ENCODE data around the gene ITPR2. TPM values are rescaled to one million over a fixed set of nuclear protein-coding genes. Genes with fewer than 3 reads are reported as not detected.

ITPR2 gene
- polyA plus RNA-seq, 1 of the 3 experiments (the other 2 are of a cell fraction) = 2.3 TPM

- 77% methylated on average over 2 of the region's 2 CpGs for WGBS (ENCODE audit: low lambda C conversion rate)
- peaks cover 0 to 4% of the 10 kb centered on the region in 2 experiments for H3K36me3 ChIP-seq (replicated peaks in 1 of 2; ENCODE audit: control insufficient read depth in 1 of 2, insufficient read depth in 2 of 2, low read length in 1 of 2)
- POLR2A ChIA-PET = no interaction called here
These were observed 111.2 kb downstream of the ITPR2 start for GRCh38 chr12:26721800-26722199.

GRCh38 chr12:26719852-26720251 lies 113.1 kb downstream of the ITPR2 start:
- Histone ChIP-seq H3K27me3 (ENCODE audit: insufficient read depth) (no peaks in the 10 kb centered on the region), H3K27ac (ENCODE audit: low read depth in 2 of 2, low read length in 1 of 2) (no peak overlapping the region), H3K9ac (no peak overlapping the region), H4K20me1 (ENCODE audit: insufficient read depth) (no peaks in the 10 kb centered on the region), H3K9me2 (no peaks in the 10 kb centered on the region), H3F3A (replicated peaks; ENCODE audit: insufficient read depth) (peaks cover 9% of the 10 kb centered on the region), H2AFZ (ENCODE audit: low read depth) (no peak overlapping the region), H3K79me2 (ENCODE audit: insufficient read depth) (no peaks in the 10 kb centered on the region), H3K4me3 (ENCODE audit: low read depth in 2 of 2, low read length in 1 of 2) (no peak overlapping the region), H3K9me3 (no peaks in the 10 kb centered on the region), H3K4me2 (no peak overlapping the region), H3K4me1 (ENCODE audit: control insufficient read depth in 1 of 2, insufficient read depth in 2 of 2, low read depth in 1 of 2, low read length in 1 of 2) (peaks cover 11 to 12% of the 10 kb centered on the region in 2 experiments), H3K36me3 (replicated peaks in 1 of 2; ENCODE audit: control insufficient read depth in 1 of 2, insufficient read depth in 2 of 2, low read length in 1 of 2) (peaks cover under 1 to 5% of the 10 kb centered on the region in 2 experiments)
- WGBS (ENCODE audit: low lambda C conversion rate) = 93% methylated on average over 1 of the region's 1 CpG
- no peak for DNase-seq
- CTCF ChIA-PET = interaction anchor here (1.0 to 3.5 kb wide), 3 partner anchors 9 to 18 kb away, joined by 3 to 16 read pairs (median 3); no protein-coding TSS in a partner anchor
- POLR2A ChIA-PET = interaction anchor here (1.3 kb wide), 1 partner anchor 113 kb away, joined by 3 read pairs; the partner anchor contains the start of gene ITPR2
- TF ChIP-seq CTCF (IDR thresholded peaks at IDR 0.05) (peak; percentile 32), MAX (IDR thresholded peaks at IDR 0.05; ENCODE audit: low read depth) (no peak), JUND (IDR thresholded peaks at IDR 0.05) (no peak), MXI1 (IDR thresholded peaks at IDR 0.05; ENCODE audit: low read depth, low read length) (no peak)

More at GRCh38 chr12:26721800-26722199, 111.2 kb downstream of the ITPR2 start:
- no peak overlapping the region for H3K4me2 ChIP-seq
- H3K9ac ChIP-seq = no peak overlapping the region
- H3K4me3 ChIP-seq (ENCODE audit: low read depth in 2 of 2, low read length in 1 of 2) = no peak overlapping the region
- TF ChIP-seq SIN3A (IDR thresholded peaks at IDR 0.05; ENCODE audit: borderline replicate concordance, low read depth, low read length) (no peak), NFIC (IDR thresholded peaks at IDR 0.05; ENCODE audit: borderline replicate concordance) (peak; percentile 55), PBX3 (IDR thresholded peaks at IDR 0.05) (peak; percentile 73)
- no peaks in the 10 kb centered on the region for H3K79me2 ChIP-seq (ENCODE audit: insufficient read depth)
- H2AFZ ChIP-seq (ENCODE audit: low read depth) = no peak overlapping the region
- H3K4me1 ChIP-seq (ENCODE audit: control insufficient read depth in 1 of 2, insufficient read depth in 2 of 2, low read depth in 1 of 2, low read length in 1 of 2) = peaks cover 11 to 12% of the 10 kb centered on the region in 2 experiments
- no peaks in the 10 kb centered on the region for H4K20me1 ChIP-seq (ENCODE audit: insufficient read depth)
- H3K27me3 ChIP-seq (ENCODE audit: insufficient read depth) = no peaks in the 10 kb centered on the region
- no peaks in the 10 kb centered on the region for H3K9me3 ChIP-seq
- H3K27ac ChIP-seq (ENCODE audit: low read depth in 2 of 2, low read length in 1 of 2) = no peak overlapping the region
- DNase-seq = no peak
- CTCF ChIA-PET = no interaction called here
- H3F3A ChIP-seq (replicated peaks; ENCODE audit: insufficient read depth) = peaks cover 9% of the 10 kb centered on the region
- H3K9me2 ChIP-seq = no peaks in the 10 kb centered on the region

- no peak overlapping the region for H3K9ac ChIP-seq
- TF ChIP-seq MEF2A (IDR thresholded peaks at IDR 0.05; ENCODE audit: borderline replicate concordance, low read depth) (no peak), TEAD4 (IDR thresholded peaks at IDR 0.05; ENCODE audit: borderline replicate concordance, insufficient read depth) (no peak), EP300 (IDR thresholded peaks at IDR 0.05; ENCODE audit: borderline replicate concordance in 1 of 2, low read depth in 1 of 2, low read length in 1 of 2) (no peak), PBX3 (IDR thresholded peaks at IDR 0.05) (no peak), JUND (IDR thresholded peaks at IDR 0.05) (no peak), YY1 (IDR thresholded peaks at IDR 0.05; ENCODE audit: low read depth) (no peak), GATA2 (CRISPR knock-in tag; IDR thresholded peaks at IDR 0.05) (no peak), ZBTB33 (IDR thresholded peaks at IDR 0.05; ENCODE audit: borderline replicate concordance, low read depth) (no peak), TAF1 (IDR thresholded peaks at IDR 0.05; ENCODE audit: borderline replicate concordance, low read depth, low read length) (no peak)
These were observed 115.2 kb downstream of the ITPR2 start for GRCh38 chr12:26717757-26718156.

More at GRCh38 chr12:26717757-26718156, 115.2 kb downstream of the ITPR2 start:
- peaks cover 0 to 3% of the 10 kb centered on the region in 2 experiments; a peak in 1 of 4 replicates for H3K4me1 ChIP-seq (ENCODE audit: control insufficient read depth in 1 of 2, insufficient read depth in 2 of 2, low read depth in 1 of 2, low read length in 1 of 2)
- DNase-seq = no peak
- H3K9me3 ChIP-seq = no peaks in the 10 kb centered on the region
- H2AFZ ChIP-seq (ENCODE audit: low read depth) = no peak overlapping the region
- H3K4me3 ChIP-seq (ENCODE audit: low read depth in 2 of 2, low read length in 1 of 2) = no peak overlapping the region
- CTCF ChIA-PET = interaction anchor here (3.5 kb wide), 1 partner anchor 16 kb away, joined by 16 read pairs; no protein-coding TSS in a partner anchor
- peaks cover 3 to 15% of the 10 kb centered on the region in 2 experiments for H3K36me3 ChIP-seq (replicated peaks in 1 of 2; ENCODE audit: control insufficient read depth in 1 of 2, insufficient read depth in 2 of 2, low read length in 1 of 2)
- no peak overlapping the region for H3K4me2 ChIP-seq
- no peak overlapping the region for H3K27ac ChIP-seq (ENCODE audit: low read depth in 2 of 2, low read length in 1 of 2)
- H3K9me2 ChIP-seq = no peaks in the 10 kb centered on the region
- WGBS (ENCODE audit: low lambda C conversion rate) = 84% methylated on average over 2 of the region's 2 CpGs
- no peaks in the 10 kb centered on the region for H3F3A ChIP-seq (replicated peaks; ENCODE audit: insufficient read depth)
- H4K20me1 ChIP-seq (ENCODE audit: insufficient read depth) = no peaks in the 10 kb centered on the region
- no peaks in the 10 kb centered on the region for H3K79me2 ChIP-seq (ENCODE audit: insufficient read depth)
- POLR2A ChIA-PET = no interaction called here
- H3K27me3 ChIP-seq (ENCODE audit: insufficient read depth) = no peaks in the 10 kb centered on the region
